Lung microvascular endothelial cell (primary cell): ENCODE data around the gene GALNT16. TPM values are rescaled to one million over a fixed set of nuclear protein-coding genes. Genes with fewer than 3 reads are reported as not detected.
"Not testable (repeated sequence)": the region's sequence is repeated elsewhere in the genome, so short reads cannot be mapped to it uniquely, and the experiment has no call there.

ENCODE experiments used
- DNase-seq, 2 donors: peaks; one replicate each; pipeline versions ENCODE4 v3.0.0 to v3.0.0-alpha.2; 2010; ENCODE audit warnings: low read depth in 2 of 2
- total RNA-seq: library from RNA; depleted of rRNA; stranded (reverse); fragments of >200 nt; gene quantifications from 2 replicates; pipeline ENCODE4 v1.2.1, GENCODE V29; 2014

The GALNT16 gene
- total RNA-seq, 1 donor from 2014 or later: not detected

DNA sequence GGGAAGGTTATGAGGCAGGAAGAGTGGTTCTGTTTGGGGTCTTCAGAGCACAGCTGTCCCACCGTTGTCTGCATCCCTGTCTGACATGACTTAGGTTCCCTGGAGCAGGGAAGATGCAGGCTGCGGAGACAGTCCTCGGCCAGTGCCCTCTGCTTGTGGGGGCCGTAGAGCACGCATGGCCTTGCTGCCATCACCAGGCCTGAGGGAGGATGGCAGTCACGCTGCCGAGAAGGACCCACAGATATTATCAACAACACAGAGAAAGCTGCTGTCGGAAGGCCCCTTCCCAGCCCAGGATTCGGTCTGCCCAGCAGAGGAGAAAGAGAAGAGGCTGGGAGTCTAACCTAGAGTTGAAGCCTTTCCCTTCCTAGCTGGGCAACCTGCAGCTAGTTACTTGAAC is 103.1 kb downstream of the GALNT16 start:
- peak; percentile 35 to 41 for DNase-seq

DNA sequence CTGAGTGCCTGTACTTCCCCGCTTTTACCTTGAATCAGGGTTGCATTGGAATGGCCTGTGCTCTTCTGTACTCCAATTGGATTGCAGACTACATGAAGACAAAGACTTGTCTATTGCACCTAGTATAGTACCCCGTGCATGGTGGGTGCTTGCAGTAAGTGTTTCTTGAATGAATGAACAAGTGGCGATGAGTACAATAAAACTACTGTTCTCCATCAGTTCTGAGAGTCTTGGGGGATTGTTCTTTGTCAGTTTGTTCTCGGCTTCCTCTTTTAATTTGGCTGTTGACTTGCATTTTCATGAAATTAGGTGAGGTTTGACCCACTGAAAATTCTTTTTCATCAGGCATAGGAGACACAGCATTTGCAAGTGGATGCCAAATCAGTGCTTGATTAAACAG is 104.0 kb downstream of the GALNT16 start:
- no peak for DNase-seq

DNA sequence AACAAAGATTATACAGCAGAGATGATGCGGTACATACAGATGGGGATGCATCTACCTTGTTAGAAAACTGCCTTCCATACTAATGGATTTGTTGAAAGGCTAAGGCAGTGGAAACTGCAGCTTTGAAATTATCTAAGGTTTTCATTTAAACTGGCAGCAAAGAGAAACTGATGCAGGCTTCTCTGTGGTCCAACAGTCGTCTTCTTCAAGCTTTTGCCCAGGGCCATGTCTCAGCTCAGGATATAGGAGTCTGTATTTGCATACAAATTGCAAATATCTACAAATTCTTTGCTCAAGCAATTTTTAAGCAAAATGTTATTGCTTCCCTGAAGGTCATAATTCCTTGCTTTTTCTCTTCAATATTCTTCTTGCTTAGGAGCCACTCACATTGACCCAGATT is 104.4 kb downstream of the GALNT16 start:
- no peak for DNase-seq

DNA sequence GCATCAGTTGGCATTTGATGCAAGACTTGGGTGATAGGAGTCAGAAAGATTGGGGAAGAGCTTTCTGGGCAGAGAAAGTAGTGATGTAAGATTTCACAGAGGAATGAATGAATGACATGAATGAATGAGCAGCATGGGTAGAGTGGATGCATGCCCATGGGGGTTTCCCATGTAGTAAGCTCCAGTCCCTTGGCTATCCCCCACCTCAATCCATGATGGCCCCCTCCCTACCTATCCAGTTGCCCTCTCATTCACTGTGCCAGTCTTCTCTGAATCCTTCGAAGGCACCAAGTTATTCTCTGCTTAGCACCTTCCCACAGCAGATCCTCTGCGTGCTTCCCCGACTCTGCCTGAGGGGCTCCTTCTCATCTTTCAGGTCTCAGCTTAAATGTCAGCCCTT is 106.1 kb downstream of the GALNT16 start:
- no peak for DNase-seq

DNA sequence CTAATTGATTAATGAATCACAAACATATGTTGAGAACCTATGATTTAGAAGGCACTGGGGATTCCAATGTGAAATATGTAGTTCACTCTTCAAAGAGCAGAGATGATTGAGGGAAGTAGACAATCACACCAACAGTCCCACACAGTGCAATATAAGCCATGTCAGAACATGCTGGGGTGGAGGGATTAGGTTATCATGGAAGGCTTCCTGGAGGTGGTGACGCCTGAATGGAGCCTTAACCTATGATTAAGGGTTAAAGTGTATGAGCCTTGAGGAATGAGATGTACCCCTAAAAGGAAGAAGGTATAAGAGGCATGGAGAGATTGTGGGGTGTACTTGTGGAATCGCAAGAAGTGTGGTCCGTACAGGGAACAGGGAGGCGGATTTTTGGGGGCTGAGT is 106.8 kb downstream of the GALNT16 start:
- no peak for DNase-seq

DNA sequence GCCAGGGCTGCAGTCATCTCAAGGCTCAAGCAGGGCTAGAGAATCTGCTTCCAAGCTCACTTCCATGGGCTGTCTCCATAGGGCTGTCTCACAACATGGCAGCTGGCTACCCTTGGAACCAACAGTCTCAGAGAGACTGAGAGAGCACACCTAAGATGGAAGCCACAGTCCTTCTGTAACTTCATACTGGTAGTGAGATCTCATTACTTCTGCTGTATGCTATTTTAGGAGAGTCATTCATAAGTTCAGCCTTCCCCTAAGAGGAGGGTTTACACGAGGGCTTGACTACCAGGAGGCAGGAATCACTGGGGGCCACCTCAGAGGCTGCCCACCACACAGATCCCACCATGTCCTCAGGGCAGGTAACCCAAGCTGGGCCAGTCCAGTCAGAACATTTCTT is 108.4 kb downstream of the GALNT16 start:
- DNase-seq: no peak

DNA sequence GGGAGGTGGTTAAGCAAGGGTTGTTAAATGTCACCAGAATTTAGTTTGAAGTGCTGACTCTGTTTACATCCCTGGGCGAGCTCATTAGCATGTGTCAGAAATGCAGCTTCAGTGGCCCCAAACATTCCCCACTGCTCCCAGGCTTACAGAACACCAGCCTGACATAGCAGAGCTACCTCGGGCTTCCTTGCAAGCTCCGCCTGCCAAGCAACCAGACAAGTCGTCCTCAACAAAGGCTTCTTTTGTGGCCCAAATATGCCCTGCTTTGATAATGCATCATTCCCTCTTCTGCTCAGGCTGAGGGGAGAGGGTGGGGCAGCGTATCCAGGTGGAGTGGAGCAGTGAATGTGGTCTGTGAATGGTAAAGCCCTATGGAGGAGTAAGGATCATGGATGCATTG is 110.1 kb downstream of the GALNT16 start:
- DNase-seq: no peak

DNA sequence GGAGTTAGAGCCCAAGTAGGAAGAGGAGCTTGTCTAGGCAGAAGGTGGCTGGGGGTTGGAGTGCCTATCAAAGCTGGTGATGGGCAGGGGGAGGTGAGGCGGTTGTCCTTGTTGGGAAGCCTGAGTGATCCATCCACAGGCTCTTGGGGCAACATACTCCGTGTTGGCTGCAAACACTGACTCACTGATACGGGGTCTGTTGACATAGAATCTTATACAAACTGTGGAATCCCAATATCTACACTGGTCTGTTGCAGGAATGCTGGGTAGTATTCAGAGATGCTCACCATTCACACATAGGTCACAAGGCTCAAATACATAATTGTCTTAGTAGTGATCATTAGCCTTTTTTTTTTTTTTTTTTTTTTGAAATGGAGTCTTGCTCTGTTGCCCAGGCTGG is 112.2 kb downstream of the GALNT16 start:
- no peak for DNase-seq

DNA sequence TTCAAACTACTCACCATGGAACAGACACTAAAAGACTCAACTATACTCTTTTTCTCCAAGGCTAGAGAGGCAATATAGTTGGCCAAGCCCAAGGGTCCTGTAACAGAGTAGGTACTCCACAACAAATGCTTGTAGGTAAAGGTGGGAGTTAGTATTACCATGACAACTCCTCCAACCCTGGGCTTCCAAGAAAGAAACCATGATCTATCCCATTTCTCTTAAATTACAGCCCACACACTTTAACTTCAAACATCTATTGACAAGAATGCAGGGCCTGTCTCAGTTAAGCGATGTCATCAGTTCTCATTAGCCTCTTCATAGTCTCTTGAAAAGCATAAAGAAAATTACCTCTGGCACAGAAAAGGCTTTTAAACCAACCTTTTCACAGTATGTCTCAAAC is 113.1 kb downstream of the GALNT16 start:
- DNase-seq: no peak

DNA sequence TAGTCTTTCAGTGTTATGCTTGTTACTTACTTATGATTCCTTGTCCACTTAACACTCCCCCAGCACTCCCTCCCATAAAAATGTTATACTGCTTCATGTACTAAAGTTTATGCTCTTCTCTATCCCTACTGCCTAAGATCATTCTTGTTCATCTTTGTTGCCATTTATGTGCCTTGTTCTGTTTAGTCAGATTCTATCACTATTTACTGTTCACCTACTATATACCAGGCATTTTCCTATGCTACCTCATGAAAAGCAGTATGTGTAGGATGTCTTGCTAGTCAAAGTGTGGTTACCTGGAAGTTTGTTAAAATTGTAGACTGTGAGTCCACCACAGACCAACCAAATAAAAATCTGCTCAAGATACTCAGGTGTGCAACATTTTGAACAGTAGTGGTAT is 114.3 kb downstream of the GALNT16 start:
- DNase-seq: no peak

DNA sequence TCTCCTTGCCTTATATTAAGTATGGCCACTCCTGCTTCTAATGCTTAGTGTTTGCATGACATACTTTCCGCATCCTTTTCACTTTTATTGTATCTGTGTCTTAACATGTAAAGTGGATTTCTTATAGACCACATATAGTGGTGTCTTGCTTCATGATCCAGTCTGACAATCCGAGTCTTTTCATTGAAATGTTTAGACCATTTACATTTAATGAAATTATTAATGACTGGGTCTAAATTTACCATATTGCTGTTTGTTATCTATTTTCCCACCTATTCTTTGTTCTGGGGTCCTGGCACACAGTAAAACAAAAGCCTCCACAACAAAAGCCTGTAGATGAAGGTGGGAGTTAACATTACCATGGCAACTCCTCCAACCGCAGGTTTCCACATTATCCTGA is 115.2 kb downstream of the GALNT16 start:
- no peak for DNase-seq

DNA sequence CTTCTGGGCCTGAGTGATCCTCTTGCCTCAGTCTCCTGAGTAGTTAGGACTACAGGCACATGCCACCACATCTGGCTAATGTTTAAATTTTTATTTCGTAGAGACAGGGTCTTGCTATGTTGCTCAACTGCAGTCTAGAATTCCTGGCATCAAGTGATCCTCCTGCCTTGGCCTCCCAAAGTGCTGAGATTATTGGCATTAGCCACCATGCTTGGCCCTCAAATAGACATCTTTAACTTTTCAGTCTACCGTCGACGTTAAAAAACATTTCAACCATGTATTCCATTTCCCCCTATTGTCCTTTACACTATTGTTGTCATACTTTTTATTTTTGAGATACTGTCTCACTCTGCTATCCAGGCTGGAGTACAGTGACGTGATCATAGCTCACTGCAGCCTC is 115.8 kb downstream of the GALNT16 start:
- no peak for DNase-seq

DNA sequence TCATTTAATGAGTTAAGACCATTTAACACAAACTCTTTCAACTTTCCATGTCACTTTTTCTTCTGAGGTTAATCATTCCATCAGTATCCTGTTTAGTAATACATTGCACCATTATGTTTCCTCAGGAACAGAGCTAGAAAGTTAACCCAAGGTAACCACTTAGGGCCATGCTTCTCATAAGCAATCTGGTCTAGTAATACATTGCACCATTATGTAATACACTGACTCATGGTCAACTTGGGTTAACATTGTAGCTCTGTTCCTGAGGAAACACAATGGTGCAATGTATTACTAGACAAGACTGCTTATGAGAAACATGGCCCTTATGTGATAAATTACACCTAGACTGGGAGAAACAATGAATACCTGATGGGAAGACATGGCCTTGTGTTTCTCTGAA is 116.5 kb downstream of the GALNT16 start:
- peak in 1 of 2 donors; percentile 56 for DNase-seq

DNA sequence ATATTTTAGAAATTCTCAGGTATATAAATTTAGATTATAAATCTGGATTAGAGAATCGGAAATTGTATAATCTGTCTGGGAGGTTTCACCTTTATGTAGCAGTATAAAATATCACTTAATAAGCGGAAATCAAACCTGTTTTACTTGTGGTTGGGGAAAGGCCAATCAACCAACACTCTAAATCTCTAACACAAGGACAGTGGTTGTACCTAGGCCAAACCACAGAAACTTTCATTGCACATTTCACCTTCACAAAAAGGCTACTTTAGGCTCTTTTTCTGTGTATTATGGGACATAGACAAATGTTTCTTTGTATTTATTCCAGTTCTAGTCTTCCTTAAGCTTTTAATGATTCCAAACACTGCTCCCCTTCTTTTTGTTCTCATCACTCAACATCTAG is 118.3 kb downstream of the GALNT16 start:
- no peak for DNase-seq

DNA sequence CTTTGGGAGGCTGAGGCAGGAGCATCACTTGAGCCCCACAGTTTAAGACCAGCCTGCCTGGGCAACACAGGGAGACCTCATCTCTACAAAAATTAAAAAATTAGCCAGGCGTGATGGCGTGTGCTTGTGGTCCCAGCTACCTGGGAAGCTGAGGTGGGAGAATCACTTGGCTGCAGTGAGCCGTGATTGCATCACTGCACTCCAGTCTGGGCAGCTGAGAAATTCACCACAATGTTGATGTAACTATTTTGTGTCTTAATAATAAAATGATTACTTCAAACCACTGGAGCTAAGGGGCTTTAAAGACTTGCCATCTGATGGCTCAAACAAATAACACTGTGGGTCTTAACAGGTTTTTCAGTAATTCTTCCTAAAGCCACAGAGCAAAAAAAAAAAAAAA is 127.4 kb downstream of the GALNT16 start:
- no peak for DNase-seq

DNA sequence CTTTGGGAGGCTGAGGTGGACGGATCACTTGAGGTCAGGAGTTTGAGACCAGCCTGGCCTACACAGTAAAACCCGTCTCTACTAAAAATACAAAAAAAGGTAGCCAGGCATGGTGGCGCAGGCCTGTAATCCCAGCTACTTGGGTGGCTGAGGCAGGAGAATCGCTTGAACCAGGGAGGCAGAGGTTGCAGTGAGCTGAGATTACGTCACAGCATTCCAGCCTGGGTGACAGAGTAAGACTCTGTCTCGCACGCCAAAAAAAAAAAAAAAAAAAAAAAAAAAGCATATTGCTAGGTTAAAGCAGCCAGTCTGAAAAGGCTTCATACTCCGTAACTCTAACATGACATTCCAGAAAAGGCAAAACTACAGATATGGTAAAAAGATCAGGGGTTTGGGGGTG is 131.4 kb downstream of the GALNT16 start:
- not testable (repeated sequence) for DNase-seq

DNA sequence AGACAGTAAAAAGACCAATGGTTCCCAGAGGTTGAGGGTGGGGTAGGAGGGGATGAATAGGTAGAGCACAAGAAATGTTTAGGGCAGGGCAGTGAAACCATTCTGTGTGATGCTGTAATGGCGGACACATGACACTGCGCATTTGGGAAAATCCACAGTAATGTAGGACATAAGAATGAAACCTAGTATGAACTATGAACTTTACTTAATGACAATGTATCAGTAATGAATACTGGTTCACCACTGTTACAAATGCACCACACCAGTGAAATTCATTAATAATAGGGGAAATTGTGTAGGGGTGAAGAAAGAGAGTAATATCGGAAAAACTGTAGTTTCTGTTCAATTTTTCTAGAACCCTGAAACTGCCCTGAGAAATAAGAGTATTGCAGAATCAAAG is 132.5 kb downstream of the GALNT16 start:
- DNase-seq: no peak

DNA sequence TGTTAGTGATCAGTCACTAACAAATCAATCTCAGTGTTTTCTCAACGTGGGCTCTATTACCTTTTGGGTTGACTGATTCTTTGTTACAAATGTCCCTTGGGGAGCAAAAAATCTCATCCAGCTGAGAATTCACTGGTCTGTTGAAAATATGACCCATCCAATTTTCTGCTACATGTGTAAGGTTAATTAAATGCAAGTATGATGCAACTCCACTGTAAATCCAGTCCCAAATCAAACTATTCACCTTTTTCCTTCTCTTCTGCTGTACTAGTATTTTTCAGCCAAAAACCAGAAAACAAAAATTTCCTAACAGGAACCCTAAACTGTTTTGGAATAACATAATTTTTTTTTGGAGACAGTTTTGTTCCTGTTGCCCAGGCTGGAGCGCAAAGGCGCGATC is 136.0 kb downstream of the GALNT16 start:
- no peak for DNase-seq

DNA sequence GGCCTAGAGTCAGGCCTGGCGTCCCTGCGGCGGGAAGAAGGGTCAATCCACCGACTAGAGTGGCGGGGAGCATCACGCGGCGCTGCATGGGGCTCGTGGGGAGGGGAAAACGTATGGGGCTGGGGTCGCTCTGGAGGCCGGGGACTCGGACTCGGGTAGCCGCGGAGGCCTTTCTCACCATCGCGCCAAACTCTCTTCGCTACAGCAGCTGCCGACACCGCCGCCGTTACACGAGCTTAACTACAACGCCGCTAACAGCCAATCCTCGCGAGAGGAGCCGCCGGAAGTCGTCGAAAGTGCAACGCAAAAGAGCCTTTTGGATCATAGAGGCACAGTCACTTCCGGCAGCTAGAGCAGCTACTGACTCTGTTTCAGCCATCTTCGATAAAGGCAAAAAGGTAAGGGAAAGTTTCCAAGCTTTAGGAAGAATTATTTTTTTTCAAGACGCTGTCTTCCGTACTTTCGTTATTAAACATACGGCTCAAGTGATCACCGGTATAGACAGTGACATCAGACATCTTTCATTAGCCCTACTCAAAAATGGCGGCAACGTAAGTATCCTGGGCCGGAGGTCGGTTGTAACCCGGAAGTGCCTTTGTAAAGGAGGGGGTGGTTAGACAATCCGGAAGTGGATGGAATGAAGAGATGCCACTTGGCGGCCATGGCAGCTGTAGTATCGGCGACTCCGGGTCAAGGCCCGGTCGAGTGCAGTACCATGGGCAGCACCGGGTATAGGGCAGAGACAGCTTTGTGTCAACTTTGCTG is 138.3 kb downstream of the GALNT16 start, which contains the start of the genes ERH and SLC39A9:
ERH (minus strand) TSS at position 247 of the 765 bp plus-strand sequence; CDS start at position 181, 66 bp downstream.
SLC39A9 (plus strand) TSS at position 640 of the 765 bp plus-strand sequence. CDS start 678 bp downstream, outside the sequence.
- peak; percentile 98 for DNase-seq

DNA sequence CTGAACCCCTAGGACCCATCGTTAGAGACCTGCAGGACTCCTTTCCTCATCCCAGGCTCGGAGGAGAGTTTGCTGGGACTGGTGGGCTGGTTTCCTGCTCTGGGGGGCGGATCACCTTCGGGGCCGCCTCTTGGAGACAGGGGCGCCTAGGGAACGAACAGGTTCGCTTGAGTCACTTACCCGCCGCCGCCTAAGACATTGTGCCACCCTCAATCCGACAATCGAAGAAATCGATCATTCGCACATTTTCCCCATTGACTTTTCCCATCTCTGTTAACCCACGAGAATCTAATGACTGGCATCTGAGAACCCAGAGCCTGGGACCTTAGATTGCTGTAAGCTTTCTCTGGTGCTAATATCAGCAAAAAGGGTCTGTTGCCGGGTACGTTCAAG is 138.9 kb downstream of the GALNT16 start:
- DNase-seq: no peak

DNA sequence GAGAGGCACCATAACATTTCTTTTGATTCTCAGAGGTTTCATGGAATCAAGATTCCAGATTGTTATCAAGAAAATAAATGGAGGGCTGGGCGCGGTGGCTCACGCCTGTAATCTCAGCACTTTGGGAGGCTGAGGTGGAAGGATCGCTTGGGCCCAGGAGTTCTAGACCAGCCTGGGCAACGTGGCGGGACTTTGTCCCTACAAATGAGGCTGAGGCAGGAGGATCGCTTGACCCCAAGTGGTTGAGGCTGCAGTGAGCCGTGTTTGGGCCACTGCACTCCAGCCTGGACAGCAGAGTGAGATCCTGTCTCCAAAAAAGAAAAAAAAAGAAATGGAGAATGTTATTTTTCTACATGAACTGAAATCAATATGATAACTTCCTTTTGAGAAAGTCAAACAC is 139.8 kb downstream of the GALNT16 start:
- DNase-seq: no peak

DNA sequence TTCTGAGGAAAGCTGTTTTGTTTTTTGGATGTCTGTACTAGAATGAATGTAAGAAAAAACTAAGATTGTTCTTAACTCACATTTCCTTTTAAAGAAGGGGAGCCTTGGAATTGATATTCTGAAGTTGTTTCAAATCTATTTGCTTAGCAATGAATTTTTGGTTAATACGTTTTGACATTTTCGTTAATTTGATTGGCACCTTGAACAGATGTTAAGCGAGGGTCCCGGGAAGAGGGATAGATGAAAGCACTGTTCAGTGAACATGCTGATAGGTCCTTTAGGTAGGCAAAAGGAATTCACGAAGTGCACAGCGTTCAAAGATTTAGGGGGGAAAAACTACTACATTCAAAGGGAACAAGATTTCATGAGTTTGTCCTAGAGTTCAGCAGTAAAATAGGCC is 140.2 kb downstream of the GALNT16 start:
- DNase-seq: no peak

DNA sequence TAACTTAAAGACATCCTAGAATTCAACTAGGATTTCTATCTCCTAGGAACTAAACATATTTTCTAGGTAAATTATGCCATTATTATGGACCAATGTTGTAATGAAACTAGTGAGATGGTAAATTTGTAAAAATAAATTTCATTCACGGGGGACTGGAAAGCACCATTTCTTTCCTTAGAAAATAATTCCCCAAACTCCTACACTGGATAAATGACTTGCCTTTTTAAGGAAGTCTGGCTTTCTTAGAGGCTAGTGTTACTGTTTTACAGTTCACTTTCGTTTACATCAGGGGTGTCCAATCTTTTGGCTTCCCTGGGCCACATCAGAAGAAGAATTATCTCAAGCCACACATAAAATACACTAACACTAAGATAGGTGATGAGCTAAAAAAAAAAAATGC is 141.9 kb downstream of the GALNT16 start:
- no peak for DNase-seq

DNA sequence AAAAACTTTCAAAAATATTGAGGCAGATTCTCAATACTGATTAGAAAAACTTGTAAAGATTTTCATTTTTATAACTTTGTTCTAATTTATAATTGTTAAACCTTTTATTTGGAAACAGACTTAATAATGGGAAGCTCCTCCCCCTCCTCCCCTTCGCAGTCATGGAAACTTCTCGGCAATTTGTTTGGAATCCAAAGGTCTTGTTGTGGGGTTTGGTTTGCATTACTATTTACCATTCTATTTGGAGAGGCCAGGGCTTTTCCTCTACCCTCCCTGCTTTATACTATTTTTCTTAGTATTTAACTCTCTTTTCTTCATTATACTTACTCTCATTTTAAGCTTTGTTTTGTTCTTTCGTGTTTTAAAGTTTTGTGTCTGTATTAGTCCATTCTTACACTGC is 144.5 kb downstream of the GALNT16 start:
- no peak for DNase-seq
